Measurements from ENCODE around the gene DOP1A.

Gene DOP1A

DNA sequence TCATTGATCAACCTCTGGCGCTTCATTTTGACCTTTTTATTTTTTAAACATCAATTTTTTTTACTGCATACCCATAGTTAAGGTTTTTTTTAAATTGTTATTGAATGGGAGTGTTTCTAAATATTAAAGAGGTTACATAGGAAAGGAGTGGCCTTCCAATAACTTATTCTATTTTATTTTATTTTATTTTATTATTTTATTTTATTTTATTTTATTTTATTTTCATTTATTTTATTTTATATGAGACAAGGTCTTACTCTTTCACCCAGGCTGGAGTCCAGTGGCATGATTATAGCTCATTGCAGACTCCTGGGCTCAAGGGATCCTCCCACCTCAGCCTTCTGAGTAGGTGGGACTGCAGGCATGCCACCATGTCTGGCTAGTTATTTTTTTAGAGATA is 30.2 kb downstream of the DOP1A start:
- TF ChIP-seq CTCF (IDR thresholded peaks at IDR 0.05; ENCODE audit: low read depth, low read length): no peak
- no peak for DNase-seq (ENCODE audit: extremely low read depth, low read depth)

DNA sequence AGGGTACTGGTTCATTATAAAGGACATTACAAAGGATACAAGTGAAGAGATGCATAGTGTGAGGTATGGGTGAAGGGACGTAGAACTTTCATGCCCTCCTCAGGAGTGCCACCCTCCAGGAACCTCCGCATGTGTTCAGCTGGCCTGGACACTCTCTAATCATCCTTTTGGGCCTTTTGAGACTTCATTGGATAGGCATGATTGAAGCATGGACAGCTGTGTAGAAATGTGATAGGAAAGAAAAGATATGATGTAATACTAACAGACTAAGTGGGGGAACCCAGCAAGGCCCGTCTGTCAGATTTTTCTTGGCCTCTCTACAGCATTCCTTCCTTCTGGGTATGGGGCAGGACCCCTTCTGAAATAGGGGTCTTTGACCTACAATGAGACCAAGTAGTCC is 31.1 kb downstream of the DOP1A start:
- no peak for TF ChIP-seq CTCF (IDR thresholded peaks at IDR 0.05; ENCODE audit: low read depth, low read length)
- no peak for DNase-seq (ENCODE audit: extremely low read depth, low read depth)

- TF ChIP-seq CTCF (IDR thresholded peaks at IDR 0.05; ENCODE audit: low read depth, low read length): no peak
Observed at GRCh38 chr6:83108378-83108777, 40.9 kb downstream of the DOP1A start.

GRCh38 chr6:83113258-83113657 is 45.8 kb downstream of the DOP1A start:
- no peak for DNase-seq (ENCODE audit: extremely low read depth, low read depth)
- no peak for TF ChIP-seq CTCF (IDR thresholded peaks at IDR 0.05; ENCODE audit: low read depth, low read length)

More at GRCh38 chr6:83108378-83108777, 40.9 kb downstream of the DOP1A start:
- DNase-seq (ENCODE audit: extremely low read depth, low read depth): no peak

DNA sequence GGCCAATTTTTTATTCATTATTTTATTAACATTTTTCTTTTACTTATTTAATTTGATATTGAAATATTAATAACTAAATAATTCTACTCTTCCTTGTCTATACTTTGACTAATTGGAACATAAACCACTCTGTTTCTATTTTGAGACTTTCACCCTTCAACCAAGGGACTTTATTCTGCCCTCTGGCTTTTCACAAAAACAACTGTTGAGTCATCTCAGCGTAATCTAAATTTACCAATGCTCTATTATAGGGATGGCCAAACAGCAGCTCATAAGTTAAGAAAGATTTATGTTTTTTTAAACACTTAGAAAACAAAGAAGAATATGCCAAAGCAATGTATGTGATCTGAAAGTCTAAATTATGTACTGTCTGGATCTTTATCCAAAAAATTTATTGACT is 46.7 kb downstream of the DOP1A start:
- DNase-seq (ENCODE audit: extremely low read depth, low read depth): no peak
- no peak for TF ChIP-seq CTCF (IDR thresholded peaks at IDR 0.05; ENCODE audit: low read depth, low read length)

- TF ChIP-seq CTCF (IDR thresholded peaks at IDR 0.05; ENCODE audit: low read depth, low read length): no peak
- DNase-seq (ENCODE audit: extremely low read depth, low read depth): no peak
Observed at GRCh38 chr6:83117802-83118201, 50.3 kb downstream of the DOP1A start.

DNA sequence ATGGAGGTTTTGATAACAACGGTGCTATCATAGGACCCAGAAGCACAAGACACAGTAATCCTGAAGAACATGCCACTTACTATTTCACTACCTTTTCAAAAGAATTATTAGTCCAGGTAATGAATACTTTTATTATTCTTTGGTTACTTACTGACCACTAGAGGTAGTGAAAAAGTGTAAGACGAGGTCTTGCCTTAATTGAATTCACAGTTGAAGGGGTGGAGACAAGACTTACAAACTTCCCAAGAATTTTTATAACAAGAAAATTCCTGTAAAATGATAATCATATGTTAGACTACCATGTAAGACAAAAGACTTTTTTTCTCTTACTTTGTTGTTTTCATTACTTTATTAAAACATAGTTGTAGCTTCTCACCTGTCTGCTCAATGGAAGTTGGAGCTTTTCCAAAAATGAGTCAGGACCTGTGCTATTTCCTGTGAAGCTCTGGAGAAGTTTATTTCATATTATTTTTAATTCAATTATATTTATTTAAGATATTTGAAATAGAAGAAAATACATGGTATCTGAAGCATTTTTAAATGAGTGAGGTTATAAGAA is 52.4 kb downstream of the DOP1A start:
- TF ChIP-seq CTCF (IDR thresholded peaks at IDR 0.05; ENCODE audit: low read depth, low read length): no peak
- no peak for DNase-seq (ENCODE audit: extremely low read depth, low read depth)

All from AG09319 (cell line).